ENCODE results near the gene CNN2. TPM values are rescaled to one million over a fixed set of nuclear protein-coding genes. Genes with fewer than 3 reads are reported as not detected.

The CNN2 gene
- total and polyA plus RNA-seq, 2 of the 13 experiments (the other 11 are each of a cell fraction or from before 2014, with no cell fraction given), result 63.6 to 70.0 TPM

- no peak for TF ChIP-seq NFAT5 (CRISPR knock-in tag; IDR thresholded peaks at IDR 0.05)
- TF ChIP-seq ZNF674 (CRISPR knock-in tag; IDR thresholded peaks at IDR 0.05; ENCODE audit: low read depth), result 0 out of 2 replicates have a peak, but pooled peaks have one; percentile 62
- no peak for TF ChIP-seq E2F5 (CRISPR knock-in tag; conservative IDR thresholded peaks at IDR 0.05)
- no peak for TF ChIP-seq CBX5 (CRISPR knock-in tag; IDR thresholded peaks at IDR 0.05; ENCODE audit: borderline replicate concordance)
- peak; percentile 54 for TF ChIP-seq ZBTB7A (CRISPR knock-in tag; IDR thresholded peaks at IDR 0.05)
- peak; percentile 37; the same call in 1 of the 2 replicates for TF ChIP-seq SP4 (CRISPR knock-in tag; IDR thresholded peaks at IDR 0.05)
- no peak for TF ChIP-seq CCAR2 (optimal IDR thresholded peaks at IDR 0.05; ENCODE audit: low read depth, low read length)
- TF ChIP-seq ZNF772 (CRISPR knock-in tag; IDR thresholded peaks at IDR 0.05), result peak; percentile 38; the same call in 1 of the 2 replicates
- 0 out of 2 replicates have a peak, but pooled peaks have one; percentile 66 for TF ChIP-seq ARHGAP35 (CRISPR knock-in tag; IDR thresholded peaks at IDR 0.05; ENCODE audit: borderline replicate concordance)
- TF ChIP-seq ZFP37 (CRISPR knock-in tag; IDR thresholded peaks at IDR 0.05; ENCODE audit: borderline replicate concordance), result peak; percentile 62; the same call in 1 of the 2 replicates
- no peak for TF ChIP-seq TARDBP (CRISPR knock-in tag; IDR thresholded peaks at IDR 0.05)
- TF ChIP-seq THAP11 (CRISPR knock-in tag; IDR thresholded peaks at IDR 0.05), result peak; percentile 28; the same call in 1 of the 2 replicates
- no peak for TF ChIP-seq ARNTL (CRISPR knock-in tag; IDR thresholded peaks at IDR 0.05)
- no peak for TF ChIP-seq ZHX2 (IDR thresholded peaks at IDR 0.05; ENCODE audit: low read depth)
- no peak for TF ChIP-seq ZHX2 (CRISPR knock-in tag; IDR thresholded peaks at IDR 0.05; ENCODE audit: borderline replicate concordance)
- TF ChIP-seq ZNF850 (CRISPR knock-in tag; conservative IDR thresholded peaks at IDR 0.05), result 0 out of 2 replicates have a peak, but pooled peaks have one; percentile 36
- TF ChIP-seq MYNN (CRISPR knock-in tag; IDR thresholded peaks at IDR 0.05; ENCODE audit: low read depth), result no peak
These were observed 38.5 kb downstream of the CNN2 start (continued) for GRCh38 chr19:1064661-1065605.

Measured in HepG2 (cell line).